Right hindlimb (tissue), 1 donor: Measurements from ENCODE around the gene CHN1.

Source experiments
- DNase-seq: peaks from one replicate; pipeline ENCODE4 v3.0.0-alpha.2; 2018

Gene CHN1

GRCh38 chr2:174918886-174919526, 86.2 kb downstream of the CHN1 start:
- no peak for DNase-seq

- no peak for DNase-seq
These were observed 88.8 kb downstream of the CHN1 start for GRCh38 chr2:174916270-174916930.

- no peak for DNase-seq
These were observed 90.1 kb downstream of the CHN1 start for GRCh38 chr2:174914853-174915760.

DNA sequence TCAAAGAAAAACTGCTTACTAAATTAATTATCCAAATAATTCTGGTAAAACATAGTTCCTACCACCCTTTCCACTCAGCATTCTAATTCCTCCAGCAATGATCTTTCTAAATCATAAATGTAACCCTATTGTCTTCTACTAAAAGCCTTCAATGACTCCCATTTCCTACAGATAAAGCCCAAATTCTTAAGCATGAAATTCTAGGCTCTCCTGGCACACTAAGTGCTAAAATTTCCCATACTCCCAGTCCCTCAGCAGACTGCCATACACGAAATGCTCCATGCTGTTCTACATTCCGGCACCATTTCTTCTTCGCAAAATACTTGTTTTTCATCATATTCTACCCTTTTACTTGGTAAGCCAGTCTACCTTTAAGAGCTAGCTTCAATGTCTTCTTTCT, 96.9 kb downstream of the CHN1 start:
- DNase-seq = no peak

DNA sequence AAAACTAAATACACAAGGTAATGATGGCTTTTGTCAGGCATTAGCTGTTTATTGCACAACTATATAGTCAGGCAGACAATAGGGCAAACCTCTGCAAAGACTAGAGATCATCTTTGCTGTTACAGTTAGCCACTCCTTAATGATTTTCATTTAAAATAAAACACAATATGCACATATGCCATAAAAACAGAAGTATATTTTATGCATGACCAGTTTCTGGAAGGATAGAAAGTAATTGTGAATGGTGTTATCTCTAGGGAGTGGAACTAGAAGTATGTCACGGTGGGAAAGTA, 102.0 kb downstream of the CHN1 start:
- no peak for DNase-seq

GRCh38 chr2:174902506-174903263, 102.5 kb downstream of the CHN1 start:
- no peak for DNase-seq

- no peak for DNase-seq
These were observed 104.1 kb downstream of the CHN1 start for GRCh38 chr2:174901075-174901474.

DNA sequence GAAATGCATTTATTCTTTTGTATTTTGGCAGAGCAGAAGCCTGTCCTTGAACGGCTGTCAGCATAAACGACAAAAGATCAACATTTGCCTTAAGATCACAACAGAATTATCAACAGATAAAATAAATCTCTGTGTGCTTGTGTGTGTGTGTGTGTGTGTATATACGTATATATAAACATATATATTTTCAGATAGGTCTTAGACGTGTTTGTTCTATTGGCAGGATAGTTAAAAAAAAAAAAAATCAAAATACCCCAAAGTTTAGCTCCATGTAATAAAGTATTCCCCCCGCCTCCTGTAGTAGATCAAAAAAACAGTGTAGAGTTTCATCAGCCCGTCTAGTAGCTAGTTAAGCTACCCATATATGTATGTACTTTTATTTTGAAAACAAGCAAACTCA, 107.9 kb downstream of the CHN1 start:
- DNase-seq = no peak

DNA sequence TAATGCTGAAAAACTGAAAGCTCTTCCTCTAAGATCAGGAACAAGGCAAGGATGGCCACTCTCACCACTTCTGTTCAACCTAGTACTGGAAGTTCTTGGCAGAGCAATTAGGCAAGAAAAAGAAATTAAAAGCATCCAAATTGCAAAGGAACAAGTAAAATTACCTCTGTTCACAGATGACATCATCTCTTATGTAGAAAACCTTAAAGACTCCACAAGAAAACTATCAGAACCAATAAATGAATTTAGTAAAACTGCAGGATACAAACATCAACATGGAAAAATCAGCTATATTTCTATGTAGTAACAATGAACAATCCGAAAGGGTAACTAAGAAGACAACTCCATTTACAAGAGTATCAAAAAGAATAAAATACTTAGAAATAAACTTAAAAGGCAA, 112.2 kb downstream of the CHN1 start:
- no peak for DNase-seq

- no peak for DNase-seq
These were observed 112.6 kb downstream of the CHN1 start for GRCh38 chr2:174892546-174892945.

DNA sequence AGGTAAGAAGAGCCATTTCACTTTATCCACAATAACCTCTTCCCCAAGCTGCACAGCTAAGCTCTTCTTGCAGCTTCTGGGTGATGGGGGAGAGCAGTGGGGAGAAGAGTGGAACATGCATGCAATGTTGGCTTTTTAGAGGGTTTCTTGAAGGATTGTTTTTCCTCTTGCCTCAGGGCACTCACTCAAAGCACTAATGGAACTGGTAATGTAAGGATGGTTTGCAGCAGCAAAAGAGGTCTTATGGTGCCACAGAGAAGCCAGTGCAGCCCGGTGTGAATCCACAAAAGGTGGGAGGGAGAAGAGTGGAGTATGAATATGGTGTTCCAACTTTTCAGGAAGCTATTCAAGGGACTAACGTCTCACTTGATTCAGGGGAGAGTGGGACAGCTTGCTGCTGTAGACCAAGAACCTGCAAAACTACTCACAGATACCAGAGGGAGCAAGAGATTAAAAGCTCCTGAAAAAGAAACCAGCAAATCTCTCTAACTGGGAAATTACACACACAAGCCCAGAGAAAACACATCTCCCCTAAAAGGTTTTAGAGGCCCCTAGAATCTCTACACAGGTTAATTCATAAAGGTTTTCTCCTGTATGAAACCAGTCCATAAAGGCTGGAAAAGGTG, 116.4 kb downstream of the CHN1 start:
- DNase-seq = no peak

- no peak for DNase-seq
These were observed 117.0 kb downstream of the CHN1 start for GRCh38 chr2:174888146-174888545.

DNA sequence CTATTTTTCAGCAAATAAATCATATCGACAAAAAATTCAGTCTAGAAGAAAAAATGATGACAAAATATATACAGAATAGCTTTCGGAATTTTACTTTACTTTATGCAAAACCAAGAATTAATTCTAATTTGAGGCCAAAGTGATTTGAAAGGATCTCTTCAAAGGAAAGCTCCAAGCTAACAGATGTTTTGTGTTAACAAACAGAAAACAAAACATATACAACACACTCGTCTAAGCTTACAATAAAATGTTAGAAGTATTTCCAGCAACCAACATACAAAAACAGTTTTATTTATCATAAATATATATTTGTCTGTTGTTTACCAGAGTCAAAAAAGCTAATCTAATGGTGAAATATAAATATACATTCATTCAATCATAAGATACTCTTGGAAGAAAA, 122.8 kb downstream of the CHN1 start:
- no peak for DNase-seq

GRCh38 chr2:174881678-174882077, 123.5 kb downstream of the CHN1 start:
- no peak for DNase-seq

GRCh38 chr2:174878537-174879147, 126.5 kb downstream of the CHN1 start:
- DNase-seq = peak; percentile 27

DNA sequence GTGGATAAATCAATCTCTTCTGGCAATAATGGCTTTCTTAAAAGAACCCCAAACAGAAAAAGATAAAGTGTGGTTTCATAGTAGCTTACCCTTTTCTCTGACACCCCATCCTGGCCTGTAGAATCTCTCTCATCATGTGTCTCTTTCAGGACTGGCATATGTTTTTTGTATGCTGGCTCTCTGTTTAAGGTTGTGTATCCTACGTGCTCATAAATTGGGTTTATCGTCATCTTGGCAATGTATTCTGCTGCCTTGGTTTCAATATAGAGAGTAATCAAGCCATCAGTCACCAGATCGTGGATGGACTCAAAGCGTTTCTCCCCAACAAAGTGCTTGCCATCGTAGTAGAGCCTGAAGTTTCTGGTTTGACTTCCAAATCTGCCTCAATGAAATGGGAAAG, 127.4 kb downstream of the CHN1 start:
- no peak for DNase-seq

GRCh38 chr2:174877301-174877700, 127.9 kb downstream of the CHN1 start:
- DNase-seq = no peak

DNA sequence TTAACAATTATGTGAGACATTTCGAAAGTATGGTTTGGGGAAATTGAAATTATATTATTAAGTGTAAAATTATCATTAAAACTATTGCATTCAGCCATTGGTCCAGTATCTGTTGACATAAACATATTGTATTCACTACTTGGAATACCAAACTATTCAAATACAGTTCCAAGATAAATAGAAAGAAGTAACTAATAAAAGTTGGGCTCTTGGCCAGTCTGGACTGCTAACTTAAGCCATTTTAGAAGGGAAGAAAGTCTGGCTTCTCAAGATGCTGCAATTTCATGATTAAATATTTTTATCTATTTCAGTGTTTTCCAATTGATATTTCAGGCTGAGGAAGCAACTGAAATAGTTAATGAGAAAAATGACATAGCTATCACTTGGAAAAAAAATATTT, 131.1 kb downstream of the CHN1 start:
- no peak for DNase-seq

GRCh38 chr2:174873471-174873870, 131.7 kb downstream of the CHN1 start:
- no peak for DNase-seq

- no peak for DNase-seq
These were observed 134.4 kb downstream of the CHN1 start for GRCh38 chr2:174870787-174871186.

- DNase-seq = no peak
These were observed 136.3 kb downstream of the CHN1 start for GRCh38 chr2:174868878-174869277.

DNA sequence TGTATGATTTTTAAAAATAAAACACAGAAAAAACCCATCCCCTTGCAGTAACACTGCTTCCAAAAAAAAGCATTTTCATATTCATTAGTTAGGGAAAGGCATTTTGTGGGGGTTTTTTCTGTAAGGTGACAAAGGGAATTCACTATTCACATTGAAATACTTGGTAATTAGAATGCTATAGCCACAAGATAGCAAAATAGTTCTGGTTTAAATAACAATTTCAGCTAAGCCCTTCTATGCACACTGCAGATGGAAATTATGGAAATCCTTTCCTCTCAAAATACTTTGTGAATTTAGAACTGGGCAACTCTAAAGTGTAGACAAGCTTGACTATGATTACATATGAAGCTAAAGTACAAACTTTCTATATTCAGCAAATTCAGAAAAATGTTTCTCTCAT, 138.8 kb downstream of the CHN1 start:
- no peak for DNase-seq
